LoVo (cell line): ENCODE data around the gene IMPDH2.
"Not testable (repeated sequence)": the region's sequence is repeated elsewhere in the genome, so short reads cannot be mapped to it uniquely, and the experiment has no call there.

Experiments used
- DNase-seq: peaks from one replicate; pipeline ENCODE4 v3.0.0-alpha.2; 2016; ENCODE audit warnings: low spot score

IMPDH2 gene

GRCh38 chr3:49021213-49021812 is 7.9 kb downstream of the IMPDH2 start:
- DNase-seq: peak; percentile 98

- no peak for DNase-seq
Observed at GRCh38 chr3:49020330-49021212, 8.6 kb downstream of the IMPDH2 start.

- no peak for DNase-seq
Observed at GRCh38 chr3:49019941-49020329, 9.3 kb downstream of the IMPDH2 start.

DNA sequence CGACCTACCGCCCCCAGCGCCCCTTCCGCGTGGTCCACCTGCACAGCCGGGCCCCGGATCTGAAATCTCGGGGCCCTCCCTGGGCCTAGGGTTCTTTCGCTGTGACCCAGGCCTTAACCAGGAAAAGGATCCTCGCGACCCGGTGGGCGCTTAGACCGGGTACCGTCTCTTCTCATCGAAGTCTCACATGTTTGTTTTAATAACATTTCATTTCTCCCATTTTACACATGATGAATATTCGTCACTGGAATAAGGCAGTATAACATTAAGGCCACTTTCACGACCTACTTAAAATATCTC is 10.5 kb downstream of the IMPDH2 start:
- DNase-seq: no peak

DNA sequence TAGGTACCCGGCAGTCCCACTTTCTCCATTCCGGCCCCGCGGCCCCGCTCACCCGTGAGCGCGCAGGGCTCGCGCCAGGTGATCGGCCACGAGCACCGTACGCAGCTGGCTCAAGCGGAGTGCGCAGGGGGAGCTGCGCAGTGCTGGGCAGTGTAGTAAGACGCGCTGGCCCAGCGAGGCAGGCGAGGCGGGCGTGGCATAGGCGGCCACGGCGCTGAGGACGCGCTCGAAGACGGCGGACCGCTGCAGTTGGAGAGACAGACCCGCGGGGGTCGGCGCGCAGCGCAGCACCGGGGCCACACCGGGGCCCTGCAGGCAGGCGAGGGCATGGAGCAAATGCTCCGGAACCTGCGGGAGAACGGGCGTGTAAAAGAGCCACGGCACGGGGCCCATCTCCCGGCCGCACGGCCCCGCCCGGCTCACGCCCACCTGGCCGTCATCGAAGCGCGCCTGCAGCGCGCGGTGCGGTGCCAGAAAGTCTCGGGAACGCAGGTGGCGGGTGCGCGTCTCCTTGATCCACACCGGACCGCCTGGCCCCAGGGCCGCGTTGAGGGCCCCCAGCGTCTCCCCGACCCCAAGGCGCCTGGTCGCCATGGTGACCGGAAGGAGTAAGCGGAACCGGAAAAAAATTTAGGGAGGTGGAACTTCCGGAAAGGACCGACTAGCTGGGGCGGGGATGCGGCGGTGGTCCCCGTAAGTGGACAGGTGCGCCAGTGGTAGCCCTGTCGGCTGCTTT is 11.1 kb downstream of the IMPDH2 start, which contains the start of gene DALRD3:
TSS of gene DALRD3 (minus strand) at position 610 of the 736 bp plus-strand sequence. CDS start at position 594, 16 bp downstream.
- DNase-seq: peak; percentile 75

- peak; percentile 59 for DNase-seq
Observed at GRCh38 chr3:49017229-49017970, 11.8 kb downstream of the IMPDH2 start.

GRCh38 chr3:49016414-49017228 is 12.6 kb downstream of the IMPDH2 start:
- DNase-seq: no peak

DNA sequence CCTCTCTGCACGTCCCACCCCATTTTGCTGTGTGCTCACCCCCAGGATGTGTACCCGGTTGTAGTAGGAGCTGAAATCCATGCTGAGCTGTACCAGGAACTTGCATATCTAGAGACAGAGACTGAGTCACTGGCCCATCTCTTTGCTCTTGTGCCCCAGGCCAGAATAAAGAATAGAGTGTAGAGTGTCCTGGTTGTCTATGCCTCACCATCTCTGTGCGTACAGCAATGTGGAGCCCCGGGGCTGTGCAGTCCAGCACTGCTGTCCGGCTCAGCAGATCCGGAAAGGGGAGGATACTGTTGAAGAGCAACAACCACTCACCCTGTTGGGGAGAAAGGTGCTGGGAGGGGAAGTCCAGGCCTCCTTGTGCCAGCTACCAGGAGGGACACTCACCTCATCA is 13.4 kb downstream of the IMPDH2 start:
- DNase-seq: no peak

- DNase-seq: no peak
Observed at GRCh38 chr3:49015072-49015471, 14.1 kb downstream of the IMPDH2 start.

GRCh38 chr3:49013738-49014660 is 15.2 kb downstream of the IMPDH2 start:
- no peak for DNase-seq

- DNase-seq: no peak
Observed at GRCh38 chr3:49013113-49013737, 16.0 kb downstream of the IMPDH2 start.

DNA sequence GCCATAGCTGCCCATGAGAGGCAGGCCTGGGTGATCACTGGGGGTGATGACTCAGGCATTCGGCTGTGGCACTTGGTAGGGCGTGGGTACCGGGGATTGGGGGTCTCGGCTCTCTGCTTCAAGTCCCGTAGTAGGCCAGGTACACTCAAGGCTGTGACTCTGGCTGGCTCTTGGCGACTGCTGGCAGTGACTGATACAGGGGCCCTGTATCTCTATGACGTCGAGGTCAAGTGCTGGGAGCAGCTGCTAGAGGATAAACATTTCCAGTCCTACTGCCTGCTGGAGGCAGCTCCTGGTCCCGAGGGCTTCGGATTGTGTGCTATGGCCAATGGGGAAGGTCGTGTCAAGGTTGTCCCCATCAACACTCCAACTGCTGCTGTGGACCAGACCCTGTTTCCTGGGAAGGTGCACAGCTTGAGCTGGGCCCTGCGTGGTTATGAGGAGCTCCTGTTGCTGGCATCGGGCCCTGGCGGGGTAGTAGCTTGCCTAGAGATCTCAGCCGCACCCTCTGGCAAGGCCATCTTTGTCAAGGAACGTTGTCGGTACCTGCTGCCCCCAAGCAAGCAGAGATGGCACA is 16.7 kb downstream of the IMPDH2 start:
- DNase-seq: no peak

DNA sequence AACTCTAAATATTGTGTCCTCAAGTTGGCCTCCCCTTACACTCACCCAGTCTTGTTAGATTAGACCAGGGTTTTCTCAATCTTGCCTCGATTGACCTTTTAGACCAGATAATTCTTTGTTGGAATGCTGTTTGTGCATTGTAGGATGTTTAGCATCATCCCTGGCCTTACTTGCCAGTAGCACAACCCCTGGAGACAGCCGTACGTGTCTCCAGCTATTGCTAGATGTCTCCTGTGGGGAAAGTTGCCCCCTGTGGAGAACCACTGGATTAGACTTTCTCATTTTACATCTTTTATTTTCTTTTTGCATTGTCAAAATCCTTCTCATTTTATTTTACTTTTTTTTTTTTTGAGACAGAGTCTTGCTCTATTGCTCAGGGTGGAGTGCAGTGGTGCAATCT is 19.8 kb downstream of the IMPDH2 start:
- DNase-seq: no peak

- DNase-seq: not testable (repeated sequence)
Observed at GRCh38 chr3:49008627-49009026, 20.6 kb downstream of the IMPDH2 start.

DNA sequence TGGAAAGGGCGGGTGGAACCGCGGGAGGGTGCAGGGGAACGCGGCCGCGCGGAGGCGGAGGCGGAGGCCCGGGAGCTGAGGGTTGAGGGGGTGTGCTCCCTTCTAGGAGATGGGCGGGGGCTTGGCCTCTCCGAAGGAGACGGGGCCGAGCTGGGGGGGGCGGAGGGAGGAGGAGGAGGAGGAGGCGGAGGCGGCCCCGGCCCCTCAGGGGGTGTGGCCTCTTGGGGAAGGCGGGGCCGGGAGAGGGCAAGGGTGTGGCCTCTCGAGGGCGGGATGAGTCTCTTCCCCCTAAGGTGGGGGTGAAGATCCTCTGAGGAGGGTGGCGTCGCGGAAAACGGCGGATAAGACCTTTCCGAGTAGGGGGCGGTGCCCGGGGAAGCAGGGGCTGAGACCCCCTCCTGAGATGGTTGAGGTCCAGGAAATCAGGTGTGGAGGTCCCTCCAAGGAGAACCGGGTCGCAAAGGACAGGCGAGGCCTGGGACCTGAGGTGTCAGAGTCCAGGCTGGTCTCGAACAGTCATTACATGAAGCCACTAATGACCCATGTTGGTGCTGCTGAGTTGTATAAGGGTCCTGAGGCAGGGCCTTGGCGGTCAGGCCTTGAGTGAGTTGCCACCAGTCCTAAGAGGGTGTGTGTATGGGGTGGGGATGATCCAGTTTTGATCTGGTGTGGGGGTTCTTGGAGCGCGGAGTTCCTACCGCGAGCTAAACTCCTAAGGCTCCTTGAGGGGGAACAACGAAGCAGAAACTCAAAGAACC is 21.2 kb downstream of the IMPDH2 start:
- DNase-seq: peak; percentile 80

DNA sequence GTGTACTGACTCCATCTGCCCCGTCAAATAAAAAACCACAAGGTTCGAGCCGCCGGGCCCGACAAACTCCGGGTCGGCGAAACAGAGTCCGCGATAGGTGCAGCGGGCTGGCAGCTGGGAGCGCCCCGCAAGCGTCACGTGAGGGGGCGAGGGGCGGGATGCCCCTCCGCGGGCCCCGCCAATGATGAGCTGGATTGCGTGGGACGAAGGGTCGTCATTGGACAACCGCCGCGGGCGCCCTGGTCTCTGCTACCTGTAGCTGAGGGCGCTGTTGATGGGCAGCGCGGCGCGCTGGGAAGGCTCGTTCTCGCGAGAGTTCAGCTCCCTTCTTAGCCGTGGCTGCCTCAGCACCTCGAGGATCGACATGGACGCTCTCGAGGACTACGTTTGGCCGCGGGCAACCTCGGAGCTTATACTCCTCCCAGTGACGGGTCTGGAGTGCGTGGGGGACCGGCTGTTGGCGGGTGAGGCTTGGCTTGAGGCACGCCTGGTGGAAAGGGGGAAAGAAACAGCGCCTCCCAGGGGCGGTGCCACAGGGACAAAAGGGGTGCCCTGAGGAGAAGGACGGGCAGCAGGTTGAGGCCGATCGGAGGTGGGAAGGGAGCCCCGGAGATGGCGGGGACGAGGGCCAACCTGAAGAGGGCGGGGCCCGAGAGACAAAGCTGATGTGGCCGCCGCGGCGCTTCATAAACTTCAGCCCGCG is 22.0 kb downstream of the IMPDH2 start, which contains the start of gene WDR6:
TSS of gene WDR6 (plus strand) at position 324 of the 703 bp plus-strand sequence. CDS start at position 365, 41 bp downstream.
- DNase-seq: peak; percentile 99

DNA sequence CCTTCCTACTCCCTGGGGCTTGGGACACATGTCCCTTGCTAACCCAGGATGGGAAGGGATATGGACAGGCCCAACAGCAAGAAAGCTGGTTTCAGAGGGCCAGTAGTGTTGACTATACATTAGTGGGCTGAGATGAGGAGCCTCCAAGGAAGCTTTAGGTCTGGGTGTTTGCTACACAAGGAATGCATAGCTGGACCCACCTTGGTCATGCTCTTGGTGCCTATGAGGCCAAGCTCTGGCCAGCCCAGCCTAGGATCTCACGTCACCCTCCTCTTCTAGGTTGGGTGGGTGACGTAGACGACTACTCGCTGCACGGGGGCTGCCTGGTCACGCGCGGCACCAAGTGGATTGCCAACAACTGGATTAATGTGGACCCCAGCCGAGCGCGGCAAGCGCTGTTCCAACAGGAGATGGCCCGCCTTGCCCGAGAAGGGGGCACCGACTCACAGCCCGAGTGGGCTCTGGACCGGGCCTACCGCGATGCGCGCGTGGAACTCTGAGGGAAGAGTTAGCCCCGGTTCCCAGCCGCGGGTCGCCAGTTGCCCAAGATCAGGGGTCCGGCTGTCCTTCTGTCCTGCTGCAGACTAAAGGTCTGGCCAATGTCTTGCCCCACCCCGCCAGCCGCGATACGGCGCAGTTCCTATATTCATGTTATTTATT is 22.7 kb downstream of the IMPDH2 start:
- no peak for DNase-seq
